RWPE2 (cell line): ENCODE data around the gene BMS1.

Experiments
- ATAC-seq: fragments of 200-7000 bp; cut with Tn5 transposase; 3 replicates; pipeline ENCODE4 v1.9.1; 2021; ENCODE audit warnings: low read depth
- DNase-seq: peaks from one replicate; pipeline ENCODE4 v3.0.0-alpha.2; 2020; ENCODE audit warnings: low spot score
- H3K27ac ChIP-seq: fragments of 450-650 bp; 2 replicates; pipeline ENCODE4 v1.5.1; 2017; ENCODE audit warnings: mild to moderate bottlenecking; ENCODE audit not compliant: poor library complexity, severe bottlenecking
- H3K27me3 ChIP-seq: fragments of 250-450 bp; sonication (Bioruptor Pico); 2 replicates; pipeline ENCODE4 v1.5.1; 2021; ENCODE audit warnings: mild to moderate bottlenecking, moderate library complexity; ENCODE audit not compliant: insufficient read depth, poor library complexity, severe bottlenecking
- H3K36me3 ChIP-seq: fragments of 250-450 bp; sonication (Bioruptor Pico); 2 replicates; pipeline ENCODE4 v1.5.1; 2020; ENCODE audit warnings: low read depth, mild to moderate bottlenecking, moderate library complexity
- H3K4me1 ChIP-seq: fragments of 250-450 bp; sonication (Bioruptor Pico); 2 replicates; pipeline ENCODE4 v1.5.1; 2021; ENCODE audit warnings: mild to moderate bottlenecking, moderate library complexity; ENCODE audit not compliant: insufficient read depth, poor library complexity, severe bottlenecking
- H3K4me3 ChIP-seq: fragments of 250-450 bp; sonication (Bioruptor Pico); 2 replicates; pipeline ENCODE4 v1.5.1; 2021; ENCODE audit warnings: mild to moderate bottlenecking, moderate library complexity; ENCODE audit not compliant: severe bottlenecking
- H3K9me3 ChIP-seq: fragments of 250-450 bp; sonication (Bioruptor Pico); 2 replicates; pipeline ENCODE4 v1.5.1; 2021; ENCODE audit warnings: mild to moderate bottlenecking, moderate library complexity; ENCODE audit not compliant: severe bottlenecking
- TF ChIP-seq, protein P1 (sequence below): fragments of 450-650 bp; IDR thresholded peaks from one replicate; pipeline ENCODE4 v1.5.1; 2017; ENCODE audit warnings: mild to moderate bottlenecking, moderate library complexity; ENCODE audit not compliant: poor library complexity, severe bottlenecking

The BMS1 gene

DNA sequence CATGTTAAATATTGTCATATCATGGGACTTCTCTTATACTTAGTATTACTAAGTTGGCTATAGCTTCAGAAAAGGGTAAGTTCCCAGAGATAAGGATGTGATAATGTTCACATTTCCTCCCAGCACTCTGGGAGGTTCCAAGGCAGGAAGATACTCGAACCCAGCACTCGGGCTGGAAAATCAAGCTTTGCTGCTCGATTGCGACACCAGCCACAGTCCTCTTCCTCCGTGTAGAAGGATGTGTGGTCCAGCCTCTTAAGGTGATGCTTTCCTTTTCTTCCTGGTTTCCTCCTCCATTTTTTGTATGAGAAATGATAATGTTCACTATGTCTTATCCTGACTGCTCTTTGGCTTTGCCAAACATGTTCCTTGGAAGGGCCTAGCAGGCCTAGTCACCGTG lies 3.2 kb downstream of the BMS1 start:
- peaks cover 66% of the 10 kb centered on the region for H3K36me3 ChIP-seq
- ATAC-seq (no peak), DNase-seq (no peak)
- no peak overlapping the region for H3K27ac ChIP-seq
- TF ChIP-seq, protein P1, sequence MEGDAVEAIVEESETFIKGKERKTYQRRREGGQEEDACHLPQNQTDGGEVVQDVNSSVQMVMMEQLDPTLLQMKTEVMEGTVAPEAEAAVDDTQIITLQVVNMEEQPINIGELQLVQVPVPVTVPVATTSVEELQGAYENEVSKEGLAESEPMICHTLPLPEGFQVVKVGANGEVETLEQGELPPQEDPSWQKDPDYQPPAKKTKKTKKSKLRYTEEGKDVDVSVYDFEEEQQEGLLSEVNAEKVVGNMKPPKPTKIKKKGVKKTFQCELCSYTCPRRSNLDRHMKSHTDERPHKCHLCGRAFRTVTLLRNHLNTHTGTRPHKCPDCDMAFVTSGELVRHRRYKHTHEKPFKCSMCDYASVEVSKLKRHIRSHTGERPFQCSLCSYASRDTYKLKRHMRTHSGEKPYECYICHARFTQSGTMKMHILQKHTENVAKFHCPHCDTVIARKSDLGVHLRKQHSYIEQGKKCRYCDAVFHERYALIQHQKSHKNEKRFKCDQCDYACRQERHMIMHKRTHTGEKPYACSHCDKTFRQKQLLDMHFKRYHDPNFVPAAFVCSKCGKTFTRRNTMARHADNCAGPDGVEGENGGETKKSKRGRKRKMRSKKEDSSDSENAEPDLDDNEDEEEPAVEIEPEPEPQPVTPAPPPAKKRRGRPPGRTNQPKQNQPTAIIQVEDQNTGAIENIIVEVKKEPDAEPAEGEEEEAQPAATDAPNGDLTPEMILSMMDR: no peak
- H3K4me3 ChIP-seq: no peak overlapping the region
- H3K27me3 ChIP-seq: no peaks in the 10 kb centered on the region
- H3K9me3 ChIP-seq: no peaks in the 10 kb centered on the region
- H3K4me1 ChIP-seq: peaks cover 5% of the 10 kb centered on the region

DNA sequence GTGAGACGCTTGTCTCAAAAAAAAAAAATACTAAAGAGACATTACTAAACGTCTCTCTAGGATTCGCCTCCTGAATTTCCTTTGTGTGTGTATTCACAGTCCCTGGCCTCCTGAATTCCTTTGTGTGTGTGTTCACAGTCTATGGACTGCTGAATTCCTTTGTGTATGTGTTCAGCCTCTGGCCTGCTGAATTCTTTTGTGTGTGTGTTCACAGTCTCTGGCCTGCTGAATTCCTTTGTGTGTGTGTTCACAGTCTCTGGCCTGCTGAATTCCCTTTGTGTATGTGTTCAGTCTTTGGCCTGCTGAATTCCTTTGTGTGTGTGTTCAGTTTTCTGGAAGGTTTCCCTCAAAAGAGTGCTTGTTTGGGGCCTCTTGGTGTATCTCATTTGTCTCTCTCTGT lies 8.2 kb downstream of the BMS1 start:
- Histone ChIP-seq H3K27me3 (no peaks in the 10 kb centered on the region), H3K36me3 (peaks cover 97% of the 10 kb centered on the region)

DNA sequence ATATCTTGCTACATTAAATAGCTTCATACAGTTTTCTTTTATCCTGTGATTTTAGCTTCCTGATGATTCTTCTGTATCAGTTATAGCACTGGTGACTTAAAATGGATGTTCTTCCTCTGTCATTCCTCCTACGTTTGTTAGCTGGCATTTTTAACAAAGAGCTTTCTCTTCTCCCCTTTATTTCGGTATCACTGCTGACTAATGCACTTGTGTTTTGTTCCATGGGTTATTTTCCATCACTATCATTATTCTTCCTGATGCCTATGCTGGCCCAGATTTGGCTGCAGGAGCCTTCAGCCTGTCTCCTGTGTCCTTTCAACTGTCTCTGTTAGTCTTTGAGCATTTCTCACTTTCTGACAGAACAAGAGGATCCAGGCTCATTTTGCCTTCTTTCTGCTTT lies 13.1 kb downstream of the BMS1 start:
- DNase-seq (no peak), ATAC-seq (no peak)
- Histone ChIP-seq H3K27me3 (no peaks in the 10 kb centered on the region), H3K4me1 (no peaks in the 10 kb centered on the region), H3K4me3 (no peak overlapping the region), H3K9me3 (no peaks in the 10 kb centered on the region), H3K36me3 (peaks cover 100% of the 10 kb centered on the region), H3K27ac (no peak overlapping the region)
- TF ChIP-seq, protein P1: no peak

More for the DNA sequence above, 8.2 kb downstream of the BMS1 start:
- H3K9me3 ChIP-seq: no peaks in the 10 kb centered on the region
- no peak overlapping the region for H3K27ac ChIP-seq
- ATAC-seq (no peak), DNase-seq (no peak)
- H3K4me1 ChIP-seq: no peaks in the 10 kb centered on the region
- TF ChIP-seq, protein P1: no peak
- no peak overlapping the region for H3K4me3 ChIP-seq

DNA sequence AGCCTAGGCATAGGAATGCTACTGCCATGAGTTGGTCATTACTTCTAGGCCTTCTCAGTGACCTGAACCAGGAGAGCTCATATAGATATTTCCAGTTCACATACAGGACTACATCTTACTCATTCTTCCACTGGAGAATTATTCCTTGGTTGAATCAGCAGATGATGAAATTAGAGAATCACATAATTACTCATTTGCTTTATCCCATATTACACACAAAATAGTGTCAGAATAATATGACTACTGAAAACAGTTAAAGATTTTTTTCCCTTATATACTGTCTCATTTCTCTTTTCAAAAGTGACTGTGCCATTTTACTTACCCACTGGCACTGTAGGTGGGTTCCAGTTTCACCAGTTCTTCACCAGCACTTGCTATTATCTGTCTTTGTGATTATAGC lies 18.5 kb downstream of the BMS1 start:
- TF ChIP-seq, protein P1: no peak
- ATAC-seq (no peak), DNase-seq (no peak)
- no peaks in the 10 kb centered on the region for H3K4me1 ChIP-seq
- H3K9me3 ChIP-seq: no peaks in the 10 kb centered on the region
- no peak overlapping the region for H3K4me3 ChIP-seq
- H3K27me3 ChIP-seq: no peaks in the 10 kb centered on the region
- H3K36me3 ChIP-seq: peaks cover 97% of the 10 kb centered on the region
- no peak overlapping the region for H3K27ac ChIP-seq

DNA sequence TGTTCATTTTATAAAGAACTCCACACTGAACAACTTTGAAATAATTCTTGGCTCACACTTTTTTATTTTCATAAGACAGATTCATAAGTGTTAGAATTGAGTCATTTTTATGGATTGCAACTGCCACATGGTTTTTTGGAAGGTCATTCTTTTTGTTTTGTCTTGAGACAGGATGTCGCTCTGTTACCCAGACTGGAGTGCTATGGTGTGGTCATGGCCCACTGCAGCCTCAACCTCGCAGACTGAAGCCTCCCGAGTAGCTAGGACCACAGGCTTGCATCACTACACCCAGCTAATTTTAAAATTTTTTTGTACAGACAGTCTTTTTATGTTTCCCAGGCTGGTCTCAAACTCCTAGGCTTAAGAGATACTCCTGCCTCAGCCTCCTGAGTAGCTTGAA lies 20.3 kb downstream of the BMS1 start:
- H3K9me3 ChIP-seq: no peaks in the 10 kb centered on the region
- TF ChIP-seq, protein P1: no peak
- peaks cover 95% of the 10 kb centered on the region for H3K36me3 ChIP-seq

More for the DNA sequence above, 20.3 kb downstream of the BMS1 start:
- Histone ChIP-seq H3K27me3 (no peaks in the 10 kb centered on the region), H3K27ac (no peak overlapping the region), H3K4me1 (no peaks in the 10 kb centered on the region), H3K4me3 (no peak overlapping the region)
- ATAC-seq (no peak), DNase-seq (no peak)
